MM.1S (cell line): Measurements from ENCODE around the gene FAM3D.

ENCODE experiments used
- DNase-seq: peaks from one replicate; pipeline ENCODE4 v3.0.0-alpha.2; 2015
- H2AFZ ChIP-seq: fragments of 300-600 bp; sonication (generic); 2 replicates; pipeline ENCODE4 v1.6.0; 2016; ENCODE audit warnings: antibody characterized with exemption, low read length
- H3F3A ChIP-seq: fragments of 300-600 bp; sonication (generic); 2 replicates; pipeline ENCODE4 v1.6.1; 2016; ENCODE audit warnings: mild to moderate bottlenecking, antibody characterized with exemption, low read length, moderate library complexity, mixed read lengths; ENCODE audit not compliant: insufficient read depth
- H3K27ac ChIP-seq: fragments of 300-600 bp; sonication (generic); 2 replicates; pipeline ENCODE4 v1.5.1; 2016; ENCODE audit warnings: mild to moderate bottlenecking, low read length
- H3K27me3 ChIP-seq: fragments of 300-600 bp; sonication (generic); replicated peaks from 2 replicates; pipeline ENCODE4 v1.6.0; 2016; ENCODE audit warnings: low read length; ENCODE audit not compliant: insufficient read depth
- H3K36me3 ChIP-seq: fragments of 300-600 bp; sonication (generic); replicated peaks from 2 replicates; pipeline ENCODE4 v1.6.1; 2016; ENCODE audit warnings: mild to moderate bottlenecking, low read length, mixed read lengths; ENCODE audit not compliant: insufficient read depth
- H3K4me1 ChIP-seq: fragments of 300-600 bp; sonication (generic); 2 replicates; pipeline ENCODE4 v1.6.1; 2016; ENCODE audit warnings: low read length, mixed read lengths
- H3K4me2 ChIP-seq: fragments of 300-600 bp; sonication (generic); 2 replicates; pipeline ENCODE4 v1.6.0; 2016; ENCODE audit warnings: low read depth, low read length
- H3K4me3 ChIP-seq: fragments of 300-600 bp; sonication (generic); 2 replicates; pipeline ENCODE4 v1.5.1; 2016; ENCODE audit warnings: low read length, mixed read lengths
- H3K79me2 ChIP-seq: fragments of 300-600 bp; sonication (generic); 2 replicates; pipeline ENCODE4 v1.6.1; 2016; ENCODE audit warnings: mixed run types, low read length, mixed read lengths
- H3K9ac ChIP-seq: fragments of 300-600 bp; sonication (generic); 2 replicates; pipeline ENCODE4 v1.6.1; 2016; ENCODE audit warnings: low read length, mixed read lengths
- H3K9me2 ChIP-seq: fragments of 300-600 bp; sonication (generic); replicated peaks from 2 replicates; pipeline ENCODE4 v1.6.1; 2016; ENCODE audit warnings: mild to moderate bottlenecking, low read length, mixed read lengths; ENCODE audit not compliant: insufficient read depth
- H3K9me3 ChIP-seq: fragments of 300-600 bp; sonication (generic); replicated peaks from 2 replicates; pipeline ENCODE4 v1.6.1; 2016; ENCODE audit warnings: mild to moderate bottlenecking, low read length, mixed read lengths; ENCODE audit not compliant: insufficient read depth
- H4K20me1 ChIP-seq: fragments of 300-600 bp; sonication (generic); 2 replicates; pipeline ENCODE4 v1.6.1; 2016; ENCODE audit warnings: mild to moderate bottlenecking, low read length, moderate library complexity, mixed read lengths; ENCODE audit not compliant: insufficient read depth
- CTCF ChIP-seq: fragments of 300-600 bp; sonication (generic); IDR thresholded peaks from 2 replicates; pipeline ENCODE4 v1.5.1; 2016; ENCODE audit warnings: antibody characterized with exemption, low read length, mixed read lengths
- EZH2 ChIP-seq: fragments of 300-600 bp; sonication (generic); optimal IDR thresholded peaks from 2 replicates; pipeline ENCODE3; 2017; ENCODE audit warnings: low read depth, mild to moderate bottlenecking, antibody characterized with exemption, low read length, mixed read lengths
- EZH2phosphoT487 ChIP-seq: fragments of 300-600 bp; sonication (generic); IDR thresholded peaks from 2 replicates; pipeline ENCODE4 v1.6.1; 2018; ENCODE audit warnings: antibody characterized with exemption, low read length

FAM3D gene

DNA sequence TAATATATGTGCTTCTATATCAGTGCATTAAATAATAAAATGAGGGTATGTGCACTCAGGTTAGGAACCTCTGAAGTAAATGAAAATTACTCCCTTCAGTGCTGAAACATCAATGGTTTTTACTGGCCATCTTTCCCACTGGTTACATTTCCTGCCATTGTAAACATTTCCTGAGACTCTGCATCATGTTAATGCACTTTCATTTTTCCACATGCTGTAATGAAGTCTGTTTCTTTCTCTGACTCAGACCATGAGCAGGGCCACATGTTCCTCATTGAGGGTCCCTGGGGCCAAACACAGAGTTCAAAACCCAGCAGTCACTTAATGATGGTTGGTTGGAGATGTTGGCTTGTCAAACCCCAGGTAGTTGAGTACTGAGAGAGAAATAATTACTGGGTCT lies 15.3 kb downstream of the FAM3D start:
- Histone ChIP-seq H3K27ac (no peak overlapping the region), H3K27me3 (no peaks in the 10 kb centered on the region), H3K4me2 (no peak overlapping the region), H3K4me1 (no peaks in the 10 kb centered on the region), H3F3A (no peaks in the 10 kb centered on the region), H3K4me3 (no peak overlapping the region), H3K9me3 (no peaks in the 10 kb centered on the region), H3K9me2 (no peaks in the 10 kb centered on the region), H3K9ac (no peak overlapping the region), H4K20me1 (no peaks in the 10 kb centered on the region), H3K79me2 (no peaks in the 10 kb centered on the region), H2AFZ (no peak overlapping the region), H3K36me3 (no peaks in the 10 kb centered on the region)
- TF ChIP-seq CTCF (no peak), EZH2 (no peak), EZH2phosphoT487 (no peak)
- no peak for DNase-seq

- no peaks in the 10 kb centered on the region for H3K4me1 ChIP-seq
- DNase-seq = no peak
- no peaks in the 10 kb centered on the region for H3K27me3 ChIP-seq
- no peaks in the 10 kb centered on the region for H4K20me1 ChIP-seq
- H3K4me3 ChIP-seq = no peak overlapping the region
- no peaks in the 10 kb centered on the region for H3K9me3 ChIP-seq
- H3K9ac ChIP-seq = no peak overlapping the region
- no peaks in the 10 kb centered on the region for H3K36me3 ChIP-seq
- H3F3A ChIP-seq = no peaks in the 10 kb centered on the region
- H2AFZ ChIP-seq = no peak overlapping the region
- H3K27ac ChIP-seq = no peak overlapping the region
- TF ChIP-seq EZH2phosphoT487 (no peak), EZH2 (no peak)
- H3K79me2 ChIP-seq = no peaks in the 10 kb centered on the region
- H3K9me2 ChIP-seq = no peaks in the 10 kb centered on the region
- no peak overlapping the region for H3K4me2 ChIP-seq
These were observed 19.0 kb downstream of the FAM3D start for GRCh38 chr3:58647381-58648141.

DNA sequence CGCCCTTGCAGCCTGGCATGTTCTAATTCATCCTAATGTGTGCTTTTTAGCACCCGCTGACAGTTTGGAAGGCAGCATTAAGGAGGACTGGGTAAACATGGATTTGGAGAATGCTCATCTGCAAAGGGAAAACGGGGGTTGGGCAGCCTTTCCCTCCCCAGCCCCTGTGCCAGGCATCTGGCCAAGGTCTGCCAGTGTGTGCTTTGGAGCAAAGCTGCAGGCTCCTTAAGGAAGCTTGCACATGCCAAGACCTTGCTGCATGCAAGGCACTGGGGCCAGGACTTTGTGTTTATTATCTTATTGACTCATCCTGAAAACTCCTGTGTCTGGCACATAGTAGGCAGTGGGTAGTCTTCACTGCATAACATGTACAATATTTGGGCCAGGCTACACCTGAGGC lies 20.1 kb downstream of the FAM3D start:
- H3K4me1 ChIP-seq = no peaks in the 10 kb centered on the region

More for the DNA sequence above, 20.1 kb downstream of the FAM3D start:
- TF ChIP-seq EZH2phosphoT487 (no peak), EZH2 (no peak), CTCF (no peak)
- no peaks in the 10 kb centered on the region for H3K36me3 ChIP-seq
- H3K27me3 ChIP-seq = no peaks in the 10 kb centered on the region
- no peak overlapping the region for H3K27ac ChIP-seq
- no peaks in the 10 kb centered on the region for H3K9me2 ChIP-seq
- no peak for DNase-seq
- H2AFZ ChIP-seq = no peak overlapping the region
- no peak overlapping the region for H3K9ac ChIP-seq
- H4K20me1 ChIP-seq = no peaks in the 10 kb centered on the region
- H3K9me3 ChIP-seq = no peaks in the 10 kb centered on the region
- H3K4me2 ChIP-seq = no peak overlapping the region
- no peaks in the 10 kb centered on the region for H3K79me2 ChIP-seq
- no peaks in the 10 kb centered on the region for H3F3A ChIP-seq
- no peak overlapping the region for H3K4me3 ChIP-seq
